Measurements from ENCODE around the gene HGFAC.
A peak's percentile ranks its signal among the peaks of the same experiment; 100 is the strongest.
"Not testable (repeated sequence)": the region's sequence is repeated elsewhere in the genome, so short reads cannot be mapped to it uniquely, and the experiment has no call there.

Gene HGFAC

DNA sequence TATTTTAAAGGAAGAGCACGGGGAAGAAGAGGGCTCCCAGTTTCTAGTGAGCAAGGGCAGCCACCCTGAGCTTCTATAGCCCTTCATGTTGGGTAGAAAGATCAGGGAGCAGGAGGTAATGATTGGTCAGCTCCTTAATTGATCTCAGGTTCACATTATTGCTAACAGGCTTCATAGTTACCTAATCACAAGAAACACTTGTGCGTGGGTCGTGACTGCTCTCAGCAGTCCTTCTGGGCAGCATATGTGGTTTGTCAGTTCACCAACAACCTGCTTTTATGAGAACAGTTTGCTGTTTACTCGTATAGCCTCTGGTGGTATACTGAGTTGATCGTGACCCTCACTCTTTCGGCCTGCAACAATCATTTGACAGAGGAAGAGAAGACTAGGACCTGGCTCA is 16.6 kb downstream of the HGFAC start:
- H3K27ac ChIP-seq, result no peak overlapping the region

DNA sequence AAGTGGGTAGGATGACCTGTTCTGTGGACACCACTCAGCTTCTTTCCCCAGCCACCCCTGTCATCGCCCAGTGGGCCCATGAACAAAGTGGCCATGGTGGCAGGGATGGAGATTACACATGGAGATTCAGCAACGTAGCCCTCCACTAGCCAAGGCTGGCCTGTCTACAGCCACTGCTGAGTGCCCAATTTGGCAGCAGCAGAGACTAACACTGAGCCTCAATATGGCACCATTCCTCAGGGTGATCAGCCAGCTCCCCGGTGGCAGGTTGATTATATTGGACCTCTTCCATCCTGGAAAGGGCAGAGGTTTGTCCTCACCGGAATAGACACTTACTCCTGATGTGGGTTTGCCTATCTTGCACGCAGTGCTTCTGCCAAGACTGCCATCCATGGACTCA is 17.4 kb downstream of the HGFAC start:
- not testable (repeated sequence) for H3K4me3 ChIP-seq; DNase-seq (ENCODE audit: low spot score); H3K27ac ChIP-seq

More for the DNA sequence above, 16.6 kb downstream of the HGFAC start:
- DNase-seq (ENCODE audit: low spot score), result no peak
- TF ChIP-seq, protein P1, sequence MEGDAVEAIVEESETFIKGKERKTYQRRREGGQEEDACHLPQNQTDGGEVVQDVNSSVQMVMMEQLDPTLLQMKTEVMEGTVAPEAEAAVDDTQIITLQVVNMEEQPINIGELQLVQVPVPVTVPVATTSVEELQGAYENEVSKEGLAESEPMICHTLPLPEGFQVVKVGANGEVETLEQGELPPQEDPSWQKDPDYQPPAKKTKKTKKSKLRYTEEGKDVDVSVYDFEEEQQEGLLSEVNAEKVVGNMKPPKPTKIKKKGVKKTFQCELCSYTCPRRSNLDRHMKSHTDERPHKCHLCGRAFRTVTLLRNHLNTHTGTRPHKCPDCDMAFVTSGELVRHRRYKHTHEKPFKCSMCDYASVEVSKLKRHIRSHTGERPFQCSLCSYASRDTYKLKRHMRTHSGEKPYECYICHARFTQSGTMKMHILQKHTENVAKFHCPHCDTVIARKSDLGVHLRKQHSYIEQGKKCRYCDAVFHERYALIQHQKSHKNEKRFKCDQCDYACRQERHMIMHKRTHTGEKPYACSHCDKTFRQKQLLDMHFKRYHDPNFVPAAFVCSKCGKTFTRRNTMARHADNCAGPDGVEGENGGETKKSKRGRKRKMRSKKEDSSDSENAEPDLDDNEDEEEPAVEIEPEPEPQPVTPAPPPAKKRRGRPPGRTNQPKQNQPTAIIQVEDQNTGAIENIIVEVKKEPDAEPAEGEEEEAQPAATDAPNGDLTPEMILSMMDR (IDR thresholded peaks at IDR 0.05), result no peak
- H3K4me3 ChIP-seq, result no peak overlapping the region

DNA sequence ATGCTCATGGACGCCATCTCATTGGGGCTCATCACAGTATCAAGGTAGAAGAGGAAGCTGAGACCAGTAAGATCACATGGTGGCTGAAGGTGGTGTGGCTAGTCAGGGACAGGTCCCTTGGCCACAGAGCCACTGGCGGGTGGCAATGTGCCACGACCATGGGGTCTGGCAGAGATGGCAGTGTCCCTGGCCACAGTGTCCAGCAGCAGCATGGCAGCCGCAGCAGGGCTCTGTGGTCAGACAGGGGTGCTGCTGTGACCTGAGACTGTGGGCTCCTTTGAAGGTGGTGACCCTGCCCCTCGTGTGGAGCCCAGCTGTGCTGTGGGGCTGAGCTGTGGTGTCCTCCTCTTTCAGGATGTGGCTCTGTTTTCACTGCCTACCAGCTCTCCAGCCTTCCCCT is 19.2 kb downstream of the HGFAC start:
- H3K27ac ChIP-seq, result peak overlapping the region; percentile 46 to 88
- H3K4me3 ChIP-seq, result no peak overlapping the region
- DNase-seq (ENCODE audit: low spot score), result no peak
- TF ChIP-seq, protein P1 (IDR thresholded peaks at IDR 0.05), result no peak

DNA sequence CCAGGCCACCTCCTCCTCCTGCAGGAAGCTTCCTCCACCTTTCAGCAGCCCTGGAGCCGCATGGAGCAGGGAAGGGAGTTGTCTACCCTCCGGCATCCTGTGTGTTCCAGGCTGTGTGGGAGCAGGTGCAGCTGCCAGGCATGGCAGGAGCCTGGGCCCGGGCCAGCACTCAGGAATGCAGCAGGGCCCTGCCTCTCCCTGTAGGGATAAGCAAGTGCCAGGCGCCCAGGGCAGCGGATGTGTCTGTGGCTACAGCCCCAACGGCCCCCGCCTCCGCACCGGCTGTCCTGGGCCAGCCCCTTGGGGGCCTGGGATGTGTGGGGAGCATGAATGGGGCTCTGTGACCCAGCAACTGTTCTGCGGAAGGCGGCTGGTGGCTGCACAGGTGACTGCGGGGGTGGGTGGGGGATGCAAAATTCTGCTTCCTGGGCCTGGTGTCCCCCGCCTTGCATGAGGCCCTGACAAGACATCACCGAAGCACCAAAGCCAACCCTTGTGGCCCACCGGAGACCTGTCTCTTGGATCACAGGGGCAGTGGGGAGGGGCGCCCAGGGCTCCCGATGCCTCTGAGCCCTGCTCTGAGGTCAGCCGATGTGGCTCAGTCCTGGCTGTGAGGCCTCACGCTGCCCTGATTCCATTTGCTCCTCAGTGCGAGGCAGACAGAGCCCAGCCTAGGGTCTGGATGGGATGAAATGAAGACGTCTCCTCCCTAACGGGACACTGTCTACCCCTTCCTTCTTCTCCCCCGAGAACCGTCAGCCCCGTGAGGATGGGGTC is 19.9 kb downstream of the HGFAC start:
- TF ChIP-seq, protein P1 (IDR thresholded peaks at IDR 0.05), result no peak
- peak overlapping the region; percentile 46 to 88 for H3K27ac ChIP-seq
- peak; percentile 86 for DNase-seq (ENCODE audit: low spot score)
- H3K4me3 ChIP-seq, result no peak overlapping the region

DNA sequence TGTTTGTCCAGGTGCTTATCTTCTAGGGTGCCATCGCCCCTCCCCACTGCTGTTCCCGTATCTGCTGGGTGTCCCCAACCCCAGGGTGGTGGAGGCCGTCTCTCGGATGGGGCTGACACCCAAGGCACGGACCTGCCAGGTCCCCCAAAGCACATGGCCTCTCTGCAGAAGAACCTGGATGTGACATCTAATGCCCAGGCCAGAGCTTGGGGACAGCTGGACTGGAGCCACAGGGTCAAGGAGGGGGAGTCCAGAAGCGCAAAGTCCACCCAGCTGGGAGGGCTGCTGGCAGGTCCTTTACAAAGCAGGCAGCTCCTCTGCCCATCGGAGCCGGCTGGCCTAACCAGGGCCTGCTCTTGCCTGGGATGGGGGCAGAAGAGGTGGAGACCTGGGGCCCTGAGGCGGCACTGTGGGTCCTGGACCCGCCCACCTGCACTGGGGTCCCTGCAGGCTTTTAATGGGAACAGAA is 20.6 kb downstream of the HGFAC start:
- Histone ChIP-seq H3K27ac (peak overlapping the region; percentile 46 to 88), H3K4me3 (no peak overlapping the region)
- TF ChIP-seq, protein P1 (IDR thresholded peaks at IDR 0.05), result no peak
- no peak for DNase-seq (ENCODE audit: low spot score)

GRCh38 chr4:3462790-3463415 is 21.1 kb downstream of the HGFAC start, which contains the start of gene DOK7:
Gene DOK7, plus strand, starts transcription at chr4:3463306. Its CDS starts 70 bp downstream, at chr4:3463376.
- TF ChIP-seq, protein P1 (IDR thresholded peaks at IDR 0.05), result no peak
- no peak for DNase-seq (ENCODE audit: low spot score)
- Histone ChIP-seq H3K4me3 (peak within 1 kb of the TSS; percentile 74), H3K27ac (peak within 1 kb of the TSS; percentile 46 to 88)

DNA sequence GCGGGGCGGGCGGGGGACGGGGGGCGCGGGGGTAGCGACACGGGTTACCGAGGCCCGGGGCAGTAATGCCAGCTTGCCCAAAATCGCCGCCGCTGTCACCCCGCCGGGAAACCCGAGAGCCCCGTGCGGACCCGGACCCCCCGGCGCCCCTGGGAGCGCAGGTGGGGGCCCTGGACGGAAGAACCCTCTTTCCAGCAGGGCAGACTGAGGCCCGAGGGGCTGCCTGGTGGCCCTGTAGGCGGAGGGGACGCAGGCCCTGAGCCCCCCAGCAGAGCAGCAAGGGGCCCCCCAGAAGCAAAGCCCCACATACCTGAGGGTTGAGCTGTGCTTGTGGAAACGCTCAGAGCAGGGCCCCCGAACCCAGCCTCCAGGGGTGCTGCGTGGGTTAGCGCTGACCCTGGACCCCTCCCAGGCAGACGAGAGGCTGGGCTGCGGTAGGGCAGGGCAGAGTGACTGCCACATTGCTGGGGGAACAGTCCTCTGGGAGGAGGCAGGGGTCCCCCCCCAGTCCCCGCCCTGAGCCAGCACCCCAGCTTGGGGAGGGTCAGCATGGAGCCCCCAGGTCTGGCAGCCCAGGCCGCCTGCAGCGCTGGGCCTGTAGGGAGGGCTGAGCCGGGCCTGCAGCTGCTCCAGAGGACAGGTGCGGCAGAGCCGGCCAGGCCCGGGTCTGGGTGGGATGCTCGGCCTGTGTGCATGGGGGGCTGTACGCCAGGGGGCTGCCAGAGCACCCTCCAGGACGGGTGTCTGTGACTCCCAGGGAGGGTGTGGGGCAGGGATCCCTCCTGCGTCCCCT is 22.0 kb downstream of the HGFAC start:
- TF ChIP-seq, protein P1 (IDR thresholded peaks at IDR 0.05), result no peak
- Histone ChIP-seq H3K27ac (peak overlapping the region; percentile 46 to 88), H3K4me3 (peak overlapping the region; percentile 74)
- DNase-seq (ENCODE audit: low spot score), result no peak
